Aorta (tissue), 5 donors: Measurements from ENCODE around the gene PRXL2A. TPM values are rescaled to one million over a fixed set of nuclear protein-coding genes. Genes with fewer than 3 reads are reported as not detected.

Experiments used
- ATAC-seq: fragments of 200-7000 bp; cut with Tn5 transposase; one replicate; pipeline ENCODE4 v1.9.1; 2022; ENCODE audit warnings: moderate library complexity; ENCODE audit not compliant: low FRiP score
- DNase-seq, 2 donors: peaks; one replicate each; pipeline ENCODE4 v3.0.0-alpha.2; 2020
- H3K27ac ChIP-seq, 2 donors: one replicate each; pipeline ENCODE4 v1.5.1; 2013; ENCODE audit warnings: low read length in 2 of 2, mild to moderate bottlenecking in 2 of 2, moderate library complexity in 2 of 2, control low read depth in 1 of 2, inconsistent platforms in 1 of 2, low read depth in 1 of 2
- H3K27me3 ChIP-seq, 2 donors: one replicate each; pipeline ENCODE4 v1.6.1; 2013; ENCODE audit warnings: control low read depth in 1 of 2, low read length in 1 of 2, mild to moderate bottlenecking in 1 of 2, moderate library complexity in 1 of 2; ENCODE audit not compliant: insufficient read depth in 2 of 2, control insufficient read depth in 1 of 2
- H3K36me3 ChIP-seq, 2 donors: one replicate each; pipeline ENCODE4 v1.6.1; 2013; ENCODE audit warnings: control low read depth in 1 of 2, low read length in 1 of 2, mild to moderate bottlenecking in 1 of 2; ENCODE audit not compliant: insufficient read depth in 2 of 2, control insufficient read depth in 1 of 2
- H3K4me1 ChIP-seq, 2 donors: one replicate each; pipeline ENCODE4 v1.6.1; 2013; ENCODE audit warnings: low read length in 2 of 2, control low read depth in 1 of 2, mild to moderate bottlenecking in 1 of 2, moderate library complexity in 1 of 2; ENCODE audit not compliant: insufficient read depth in 2 of 2, control insufficient read depth in 1 of 2
- H3K4me3 ChIP-seq, 2 donors: one replicate each; pipeline ENCODE4 v1.5.1; 2013; ENCODE audit warnings: low read length in 2 of 2, control low read depth in 1 of 2, mild to moderate bottlenecking in 1 of 2
- H3K9me3 ChIP-seq: one replicate; pipeline ENCODE4 v1.6.1; 2013; ENCODE audit warnings: mild to moderate bottlenecking, low read length; ENCODE audit not compliant: control insufficient read depth
- WGBS, 2 donors: extraction: QIAGEN DNeasy Blood & Tissue Kit; methylation state at CpG; one replicate each; pipeline ENCODE4 v1.1.7; 2013; 5-methylcytosine and 5-hydroxymethylcytosine counted together
- intact Hi-C, 2 donors: fragments of 100-400 bp; cut with DNase I; formaldehyde crosslinking; loops; one replicate each; pipeline versions ENCODE4 v1.14.2 to v1.15.0; 2022
- polyA plus RNA-seq, 2 donors: library from polyadenylated mRNA; stranded (reverse); fragments of 200-250 nt; gene quantifications; one replicate each; pipeline ENCODE4 v1.2.3, GENCODE V29; 2013
- total RNA-seq, 2 donors: library from RNA; stranded (reverse); fragmentation: NEBNext Ultra II Directional; extraction: Animal tissue kit (Norgen Biotek cat#: 25700); gene quantifications; one replicate each; pipeline ENCODE4 v1.2.1, GENCODE V29; 2021
- donor health status: healthy with polysubstance abuse.
- donor health status: Bipolar disorder and iron deficiency.
- donor health status: DM: no; HTN: no; CAD: no.
- donor health status: DM: no; HTN: no; CAD: no.
- donor health status: DM: yes; HTN: yes; CAD: no.

Gene PRXL2A
- total and polyA plus RNA-seq, 4 donors, result 15.6 to 43.1 (median 36.0) TPM

DNA sequence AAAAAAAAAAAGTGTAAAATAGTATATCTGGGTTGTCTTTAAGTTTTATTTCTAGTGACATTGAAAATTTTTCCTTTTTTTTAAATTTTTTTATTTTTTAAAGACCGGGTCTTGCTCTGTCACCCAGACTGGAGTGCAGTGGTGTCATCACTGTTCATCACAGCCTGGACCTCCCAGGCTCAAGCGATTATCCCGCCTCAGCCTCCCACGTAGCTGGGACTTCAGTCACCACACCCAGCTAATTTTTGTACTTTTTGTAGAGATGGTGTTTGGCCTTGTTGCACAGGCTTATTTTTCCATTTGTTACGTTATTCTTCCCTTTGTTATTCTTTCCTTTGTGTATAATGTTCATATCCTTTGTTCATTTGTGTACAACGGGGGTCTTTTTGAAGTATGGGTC, 75.9 kb downstream of the PRXL2A start:
- no peak overlapping the region for H3K4me3 ChIP-seq
- no peaks in the 10 kb centered on the region for H3K36me3 ChIP-seq
- H3K4me1 ChIP-seq, result no peaks in the 10 kb centered on the region
- no peaks in the 10 kb centered on the region for H3K9me3 ChIP-seq
- intact Hi-C loops, result no loop called here
- H3K27me3 ChIP-seq, result no peaks in the 10 kb centered on the region
- no peak overlapping the region for H3K27ac ChIP-seq
- 87 to 91% methylated on average over 6 of the region's 6 CpGs for WGBS, 2 donors
- DNase-seq, result no peak
- no peak for ATAC-seq

DNA sequence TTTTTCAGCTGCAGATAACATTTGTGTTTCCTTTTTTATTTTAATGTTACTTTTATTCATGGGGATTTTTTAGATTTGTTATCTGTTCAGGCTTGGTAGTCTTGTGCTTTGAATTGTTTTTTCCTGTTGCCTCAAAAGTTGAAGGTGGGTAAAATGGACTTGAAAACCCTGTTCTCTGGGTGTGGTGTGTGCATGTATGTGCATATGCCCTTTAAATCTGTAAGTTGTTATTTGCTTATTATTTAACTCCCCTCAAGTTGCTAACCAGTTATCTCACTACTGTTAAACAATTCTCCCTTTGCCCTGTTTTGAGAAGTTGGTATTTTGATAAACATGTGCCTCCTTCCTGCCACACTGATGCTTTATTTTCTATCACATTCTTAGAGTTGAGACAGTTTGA, 76.3 kb downstream of the PRXL2A start:
- H3K9me3 ChIP-seq, result no peaks in the 10 kb centered on the region
- ATAC-seq (no peak), DNase-seq (no peak)
- no peaks in the 10 kb centered on the region for H3K4me1 ChIP-seq
- no peak overlapping the region for H3K4me3 ChIP-seq
- H3K27ac ChIP-seq, result no peak overlapping the region
- no peaks in the 10 kb centered on the region for H3K27me3 ChIP-seq
- peaks cover 0 to 1% of the 10 kb centered on the region in 2 donors for H3K36me3 ChIP-seq
- intact Hi-C loops, result no loop called here

DNA sequence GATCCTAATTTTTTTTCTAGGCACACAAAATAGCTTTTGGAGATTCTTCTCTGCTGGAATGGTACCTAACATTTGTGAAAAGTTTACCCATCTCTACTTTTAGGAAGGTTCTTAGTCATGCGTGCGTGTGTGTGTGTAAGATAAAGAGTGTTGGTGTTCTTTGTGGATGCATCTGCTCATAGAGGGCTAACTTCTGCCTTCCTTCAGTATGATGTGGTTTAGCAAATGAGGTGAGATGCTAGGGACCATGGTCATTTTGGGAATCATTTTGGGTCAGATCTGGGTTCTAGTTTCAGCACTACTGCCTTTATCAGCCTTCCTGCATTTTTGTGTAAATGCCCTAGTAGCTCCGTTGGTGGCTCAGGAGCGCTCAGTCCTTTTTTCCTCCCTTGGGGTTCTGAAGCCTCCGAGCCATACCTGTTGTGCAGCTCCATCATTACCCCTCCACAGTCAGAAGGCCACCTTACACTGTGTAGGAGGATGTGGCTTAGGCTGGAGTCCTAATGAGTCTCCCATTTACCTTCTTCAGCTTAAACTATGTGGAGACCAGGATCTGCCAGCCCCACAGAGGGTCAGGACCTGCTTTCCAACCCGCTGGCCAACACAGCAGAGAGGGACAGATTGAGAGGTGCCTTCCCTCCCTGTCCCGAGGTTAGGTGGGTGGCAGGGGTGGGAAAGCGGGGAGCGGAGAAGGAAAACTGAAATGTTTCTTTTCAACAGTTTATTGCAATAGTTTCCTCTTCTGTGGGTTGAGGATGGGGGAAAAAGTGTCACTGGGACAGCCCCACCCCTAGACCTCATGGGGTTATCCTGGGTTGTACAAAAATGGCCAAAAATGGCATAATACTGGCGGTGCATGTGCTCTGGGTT, 77.0 kb downstream of the PRXL2A start:
- 84 to 85% methylated on average over 10 of the region's 10 CpGs for WGBS, 2 donors
- Histone ChIP-seq H3K9me3 (no peaks in the 10 kb centered on the region), H3K4me3 (no peak overlapping the region), H3K27me3 (no peaks in the 10 kb centered on the region), H3K36me3 (peaks cover 0 to 2% of the 10 kb centered on the region in 2 donors), H3K27ac (no peak overlapping the region), H3K4me1 (no peaks in the 10 kb centered on the region)
- DNase-seq (peak in 1 of 2 donors; percentile 37), ATAC-seq (no peak)
- intact Hi-C loops, result no loop called here

DNA sequence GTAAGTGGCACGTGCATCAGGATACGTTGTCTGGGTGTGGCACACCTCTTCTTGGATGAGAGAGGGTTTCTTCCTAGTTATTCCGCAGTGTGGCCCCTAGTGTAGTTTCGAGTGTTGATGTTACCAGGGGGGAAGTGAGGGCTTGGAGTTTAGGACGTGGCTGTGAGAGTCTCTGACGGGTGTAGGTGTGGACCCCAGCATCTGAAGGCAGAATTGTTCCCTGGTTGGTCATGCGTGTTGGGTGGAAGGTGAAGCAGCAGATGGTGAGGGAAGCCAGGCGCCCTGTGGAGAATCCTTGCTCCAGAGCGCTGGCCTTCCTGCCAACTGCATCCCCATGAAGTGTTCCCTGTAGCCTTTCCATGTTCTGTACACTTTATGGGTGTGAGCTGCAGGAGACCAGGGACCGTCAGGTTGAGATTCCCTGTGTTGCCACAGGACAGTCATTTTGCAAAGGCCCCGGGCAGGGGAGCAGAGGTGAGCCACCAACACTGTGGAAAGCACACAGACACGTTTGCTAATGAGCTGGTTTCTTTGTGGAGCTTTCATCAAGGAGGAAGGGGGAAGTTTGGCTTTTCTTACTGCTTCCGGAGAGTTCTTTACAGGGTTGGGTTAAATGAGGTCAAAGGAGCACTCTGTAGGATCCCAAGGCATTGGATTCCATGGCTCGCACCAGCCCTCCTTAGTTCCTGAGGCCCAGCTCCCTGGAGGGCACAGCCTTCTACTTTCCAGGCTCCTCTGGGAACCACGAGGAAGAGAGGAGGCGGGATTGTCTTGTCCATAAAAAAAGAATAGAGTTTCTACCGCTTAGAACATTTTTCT, 77.8 kb downstream of the PRXL2A start:
- no peaks in the 10 kb centered on the region for H3K4me1 ChIP-seq
- WGBS, 2 donors, result 85 to 89% methylated on average over 17 of the region's 17 CpGs
- no peak overlapping the region for H3K27ac ChIP-seq
- peaks cover 0 to 2% of the 10 kb centered on the region in 2 donors for H3K36me3 ChIP-seq
- peak in 1 of 2 donors; percentile 50 for DNase-seq
- intact Hi-C loops, result no loop called here
- no peak overlapping the region for H3K4me3 ChIP-seq
- no peaks in the 10 kb centered on the region for H3K9me3 ChIP-seq
- H3K27me3 ChIP-seq, result no peaks in the 10 kb centered on the region
- ATAC-seq, result no peak

Other genes starting within 250 kb of the PRXL2A start
- 100 to 1,000 TPM; 227 to 256 TPM for gene ANXA11, start 203.0 kb upstream of the PRXL2A start, total RNA-seq
- 100 to 1,000 TPM in 1 of 2 donors, 10 to 100 TPM in 1; 97.3 to 160 TPM for gene ANXA11, start 203.0 kb upstream of the PRXL2A start, polyA plus RNA-seq
- under 1 TPM; 0.13 to 0.60 TPM for gene MAT1A, start 118.9 kb upstream of the PRXL2A start, total RNA-seq
- gene MAT1A, start 118.9 kb upstream of the PRXL2A start, polyA plus RNA-seq, result not detected
- not detected for gene DYDC1, start 51.8 kb upstream of the PRXL2A start, total RNA-seq
- gene DYDC1, start 51.8 kb upstream of the PRXL2A start, polyA plus RNA-seq, result not detected
- gene DYDC2, start 51.8 kb upstream of the PRXL2A start, total RNA-seq, result not detected
- gene DYDC2, start 51.8 kb upstream of the PRXL2A start, polyA plus RNA-seq, result not detected
- 10 to 100 TPM; 59.5 to 61.5 TPM for gene TSPAN14, start 45.8 kb downstream of the PRXL2A start, total RNA-seq
- 10 to 100 TPM; 12.3 to 13.8 TPM for gene TSPAN14, start 45.8 kb downstream of the PRXL2A start, polyA plus RNA-seq
- gene SH2D4B, start 129.4 kb downstream of the PRXL2A start, total RNA-seq, result under 1 TPM; 0.27 to 0.52 TPM
- not detected for gene SH2D4B, start 129.4 kb downstream of the PRXL2A start, polyA plus RNA-seq